Measurements from ENCODE around the gene CMC1.

The CMC1 gene

DNA sequence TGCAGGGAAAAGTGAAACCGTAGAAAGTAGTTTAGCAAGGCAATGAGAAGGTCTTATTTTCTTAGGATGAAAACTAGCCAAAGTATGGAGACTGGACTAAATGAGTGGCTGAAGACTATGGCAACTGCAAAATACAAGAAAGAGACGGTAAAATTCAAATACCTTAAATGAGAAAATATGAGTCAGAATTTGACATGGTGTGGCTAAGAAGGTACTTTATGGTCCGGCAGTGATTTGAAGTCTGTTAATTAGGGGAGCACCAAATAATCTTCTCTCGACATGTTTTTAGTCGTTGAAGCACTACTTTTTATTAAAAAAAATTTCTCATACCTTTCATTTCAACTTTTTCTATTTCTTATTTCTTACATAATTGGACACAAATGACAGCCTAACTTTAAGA is 12.8 kb upstream of the CMC1 start:
- Mint-ChIP-seq H3K4me3 (no peak overlapping the region), H3K4me1 (ENCODE audit: low read depth) (peaks cover 16% of the 10 kb centered on the region), H3K36me3 (ENCODE audit: low read depth) (no peaks in the 10 kb centered on the region), H3K27ac (no peak overlapping the region), H3K9me3 (peaks cover 4% of the 10 kb centered on the region), H3K27me3 (no peaks in the 10 kb centered on the region)
- no peak for DNase-seq

- Mint-ChIP-seq H3K36me3 (ENCODE audit: low read depth) (no peaks in the 10 kb centered on the region), H3K4me1 (ENCODE audit: low read depth) (peaks cover 7% of the 10 kb centered on the region), H3K27me3 (no peaks in the 10 kb centered on the region), H3K27ac (no peak overlapping the region), H3K9me3 (no peaks in the 10 kb centered on the region), H3K4me3 (no peak overlapping the region)
- no peak for DNase-seq
These were observed 8.8 kb upstream of the CMC1 start for GRCh38 chr3:28232659-28233058.

DNA sequence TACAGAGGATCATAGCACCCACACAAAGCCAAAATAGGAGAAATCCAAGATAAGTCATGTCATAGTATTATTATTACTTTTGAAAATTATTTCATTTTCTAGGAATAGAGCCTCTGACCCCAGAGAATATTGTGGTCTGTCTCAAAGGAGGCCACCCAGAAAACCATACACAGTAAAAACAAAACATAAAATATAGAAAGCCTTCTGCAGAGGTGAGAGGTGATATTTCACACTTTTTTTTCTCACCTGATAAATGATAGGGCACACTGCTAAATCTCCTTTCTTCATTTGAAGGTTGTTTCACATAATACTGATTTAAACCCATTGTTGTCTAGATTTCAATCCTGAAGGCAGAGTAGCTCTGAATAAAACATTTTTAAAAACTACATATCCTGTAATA is 7.0 kb upstream of the CMC1 start:
- Mint-ChIP-seq H3K4me1 (ENCODE audit: low read depth) (peaks cover 13% of the 10 kb centered on the region), H3K36me3 (ENCODE audit: low read depth) (no peaks in the 10 kb centered on the region), H3K4me3 (no peak overlapping the region), H3K9me3 (no peaks in the 10 kb centered on the region), H3K27ac (no peak overlapping the region), H3K27me3 (no peaks in the 10 kb centered on the region)
- no peak for DNase-seq

- peaks cover 43% of the 10 kb centered on the region for H3K4me1 Mint-ChIP-seq (ENCODE audit: low read depth)
- no peak overlapping the region for H3K4me3 Mint-ChIP-seq
- H3K27ac Mint-ChIP-seq: no peak overlapping the region
These were observed 2.3 kb upstream of the CMC1 start for GRCh38 chr3:28239108-28239507.

GRCh38 chr3:28240441-28240840 is 978 bp upstream of the CMC1 start:
- peaks cover 2% of the 10 kb centered on the region for H3K9me3 Mint-ChIP-seq
- H3K4me1 Mint-ChIP-seq (ENCODE audit: low read depth): peaks cover 51% of the 10 kb centered on the region
- DNase-seq: peak; percentile 37
- peaks cover 29% of the 10 kb centered on the region for H3K36me3 Mint-ChIP-seq (ENCODE audit: low read depth)
- peak overlapping the region; percentile 98 for H3K27ac Mint-ChIP-seq
- H3K27me3 Mint-ChIP-seq: no peaks in the 10 kb centered on the region
- H3K4me3 Mint-ChIP-seq: peak overlapping the region; percentile 91

More at GRCh38 chr3:28239108-28239507, 2.3 kb upstream of the CMC1 start:
- no peak for DNase-seq
- Mint-ChIP-seq H3K36me3 (ENCODE audit: low read depth) (peaks cover 23% of the 10 kb centered on the region), H3K27me3 (no peaks in the 10 kb centered on the region), H3K9me3 (peaks cover 2% of the 10 kb centered on the region)

DNA sequence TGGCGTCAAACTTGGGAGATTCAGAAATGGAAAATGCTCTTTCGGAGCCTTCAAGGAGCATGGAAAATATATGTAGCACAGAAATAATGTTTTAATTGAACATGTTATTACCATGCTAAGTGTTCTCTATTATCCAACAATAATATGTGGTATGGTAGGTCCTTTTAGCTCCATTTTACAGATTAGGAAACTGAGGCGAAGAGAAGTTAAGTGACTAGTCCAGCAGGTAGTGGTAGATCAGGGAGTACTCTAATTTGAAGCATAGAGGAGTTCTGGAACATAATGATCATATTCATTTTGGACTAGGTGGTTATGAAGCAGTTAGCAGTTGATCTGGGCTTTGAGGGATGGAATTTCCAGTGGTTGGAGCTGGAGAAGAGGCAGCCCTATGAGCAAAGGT is 1.1 kb downstream of the CMC1 start:
- Mint-ChIP-seq H3K4me1 (ENCODE audit: low read depth) (peaks cover 67% of the 10 kb centered on the region), H3K27ac (peak overlapping the region; percentile 98), H3K27me3 (no peaks in the 10 kb centered on the region), H3K36me3 (ENCODE audit: low read depth) (peaks cover 34% of the 10 kb centered on the region), H3K9me3 (peaks cover 2% of the 10 kb centered on the region), H3K4me3 (peak overlapping the region; percentile 91)
- no peak for DNase-seq

DNA sequence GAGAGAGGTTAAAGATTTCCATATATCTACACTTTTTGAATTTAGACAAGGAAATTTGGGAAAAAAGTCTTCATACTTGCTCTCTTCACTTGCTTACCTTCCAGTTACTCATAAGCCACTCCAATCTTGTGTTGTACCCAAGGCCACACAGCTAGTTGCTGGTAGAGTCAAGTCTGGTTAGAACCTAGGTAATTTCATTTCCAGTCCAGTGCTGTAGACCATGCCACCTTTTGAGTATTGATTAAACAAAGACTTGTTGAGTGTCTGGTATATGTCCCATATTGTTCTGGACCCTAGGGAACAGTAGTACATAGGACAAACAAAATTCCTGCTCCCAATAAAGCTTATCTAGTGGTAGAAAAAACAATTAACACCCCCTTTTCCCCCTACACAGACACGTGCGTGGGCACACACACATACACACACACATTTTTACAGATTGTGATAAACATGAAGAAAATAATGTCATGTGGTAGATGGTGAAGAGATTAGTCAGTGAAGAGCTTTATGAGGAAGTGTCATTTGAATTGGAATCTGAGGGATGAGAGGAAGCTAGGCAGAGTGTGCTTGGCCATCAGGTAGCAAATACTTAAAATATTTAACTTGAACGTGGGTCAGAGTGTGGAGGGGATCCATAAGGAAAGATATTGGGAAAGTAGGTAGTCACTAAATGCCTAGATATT is 2.1 kb downstream of the CMC1 start:
- DNase-seq: no peak
- peak overlapping the region; percentile 15 for H3K27ac Mint-ChIP-seq
- peaks cover 2% of the 10 kb centered on the region for H3K9me3 Mint-ChIP-seq
- H3K4me3 Mint-ChIP-seq: peak overlapping the region; percentile 91
- peaks cover 74% of the 10 kb centered on the region for H3K4me1 Mint-ChIP-seq (ENCODE audit: low read depth)
- no peaks in the 10 kb centered on the region for H3K27me3 Mint-ChIP-seq
- peaks cover 34% of the 10 kb centered on the region for H3K36me3 Mint-ChIP-seq (ENCODE audit: low read depth)

DNA sequence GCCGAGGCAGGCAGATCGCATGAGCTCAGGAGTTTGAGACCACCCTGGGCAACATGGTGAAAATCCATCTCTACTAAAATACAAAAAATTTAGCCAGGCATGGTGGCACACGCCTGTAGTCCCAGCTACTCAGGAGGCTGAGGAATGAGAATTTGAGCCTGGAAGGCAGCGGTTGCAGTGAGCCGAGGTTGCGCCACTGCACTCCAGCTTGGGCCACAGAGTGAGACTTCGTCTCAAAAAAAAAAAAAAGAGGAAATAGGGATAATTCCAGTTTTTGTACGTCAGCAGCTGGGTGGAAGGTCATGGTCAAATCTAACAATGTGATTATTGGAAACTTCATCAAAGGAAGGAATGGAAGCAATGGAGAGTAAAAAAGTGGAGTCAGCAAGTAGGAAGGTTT is 3.1 kb downstream of the CMC1 start:
- Mint-ChIP-seq H3K4me1 (ENCODE audit: low read depth) (peaks cover 80% of the 10 kb centered on the region), H3K27ac (peak overlapping the region; percentile 19), H3K36me3 (ENCODE audit: low read depth) (peaks cover 34% of the 10 kb centered on the region), H3K9me3 (peaks cover 2% of the 10 kb centered on the region), H3K4me3 (no peak overlapping the region), H3K27me3 (no peaks in the 10 kb centered on the region)
- DNase-seq: no peak

- H3K27ac Mint-ChIP-seq: no peak overlapping the region
- H3K27me3 Mint-ChIP-seq: no peaks in the 10 kb centered on the region
- no peak overlapping the region for H3K4me3 Mint-ChIP-seq
- DNase-seq: no peak
- H3K9me3 Mint-ChIP-seq: peaks cover 2% of the 10 kb centered on the region
- peaks cover 30% of the 10 kb centered on the region for H3K36me3 Mint-ChIP-seq (ENCODE audit: low read depth)
- H3K4me1 Mint-ChIP-seq (ENCODE audit: low read depth): peaks cover 85% of the 10 kb centered on the region
These were observed 5.9 kb downstream of the CMC1 start for GRCh38 chr3:28247286-28247685.

GRCh38 chr3:28250999-28251398 is 9.6 kb downstream of the CMC1 start:
- Mint-ChIP-seq H3K27me3 (no peaks in the 10 kb centered on the region), H3K4me3 (no peak overlapping the region), H3K9me3 (no peaks in the 10 kb centered on the region), H3K27ac (peak overlapping the region; percentile 5), H3K36me3 (ENCODE audit: low read depth) (peaks cover 20% of the 10 kb centered on the region), H3K4me1 (ENCODE audit: low read depth) (peaks cover 71% of the 10 kb centered on the region)
- DNase-seq: no peak

DNA sequence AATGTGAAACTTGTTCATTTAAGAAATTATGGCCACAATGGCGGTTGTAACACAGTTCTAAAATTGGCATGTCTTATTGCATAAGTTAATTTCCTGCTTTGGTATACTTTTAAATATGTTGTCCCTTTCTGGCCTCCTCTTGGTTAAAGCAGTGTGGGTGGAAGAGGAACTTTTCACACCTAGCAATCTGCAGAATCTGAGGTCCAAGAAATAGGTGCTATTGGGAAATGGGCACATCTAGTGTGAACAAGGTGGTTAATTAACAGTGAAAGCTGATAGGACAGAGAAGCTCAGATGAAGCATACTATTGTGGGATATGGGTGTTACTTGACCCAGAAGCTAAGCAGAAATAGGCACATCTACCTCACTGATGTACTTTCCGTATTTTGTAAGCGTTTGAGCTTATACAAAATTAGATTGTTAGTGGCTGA is 10.6 kb downstream of the CMC1 start:
- Mint-ChIP-seq H3K4me1 (ENCODE audit: low read depth) (peaks cover 63% of the 10 kb centered on the region), H3K36me3 (ENCODE audit: low read depth) (peaks cover 16% of the 10 kb centered on the region), H3K27me3 (no peaks in the 10 kb centered on the region), H3K4me3 (no peak overlapping the region), H3K9me3 (no peaks in the 10 kb centered on the region), H3K27ac (no peak overlapping the region)
- DNase-seq: no peak

- peaks cover 18% of the 10 kb centered on the region for H3K36me3 Mint-ChIP-seq (ENCODE audit: low read depth)
- H3K27me3 Mint-ChIP-seq: no peaks in the 10 kb centered on the region
- H3K4me1 Mint-ChIP-seq (ENCODE audit: low read depth): peaks cover 53% of the 10 kb centered on the region
- no peak overlapping the region for H3K4me3 Mint-ChIP-seq
- no peak overlapping the region for H3K27ac Mint-ChIP-seq
- DNase-seq: no peak
- no peaks in the 10 kb centered on the region for H3K9me3 Mint-ChIP-seq
These were observed 11.8 kb downstream of the CMC1 start for GRCh38 chr3:28253040-28253715.

DNA sequence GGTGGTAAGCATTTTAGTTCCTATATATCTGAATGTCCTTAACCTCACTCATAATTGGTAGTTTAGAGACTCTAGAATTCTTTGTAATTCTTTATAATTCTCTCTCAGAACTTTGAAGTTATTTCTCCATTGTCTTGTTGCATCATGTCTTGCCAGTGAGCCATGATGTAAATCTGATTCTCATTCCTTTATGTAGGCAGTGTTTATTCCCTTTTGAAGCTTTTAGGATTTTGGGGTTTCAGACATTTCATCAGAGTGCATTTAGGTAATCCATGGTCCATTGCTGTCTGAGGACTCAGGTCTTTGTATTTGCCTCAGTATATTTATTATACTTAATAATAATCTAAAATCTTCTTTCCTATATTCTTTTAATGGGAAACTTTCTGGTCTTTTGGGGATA is 20.6 kb downstream of the CMC1 start:
- Mint-ChIP-seq H3K27me3 (no peaks in the 10 kb centered on the region), H3K9me3 (no peaks in the 10 kb centered on the region), H3K4me1 (ENCODE audit: low read depth) (peaks cover 8% of the 10 kb centered on the region), H3K27ac (no peak overlapping the region), H3K36me3 (ENCODE audit: low read depth) (peaks cover 38% of the 10 kb centered on the region), H3K4me3 (no peak overlapping the region)
- DNase-seq: no peak

GRCh38 chr3:28265641-28266040 is 24.2 kb downstream of the CMC1 start:
- no peaks in the 10 kb centered on the region for H3K27me3 Mint-ChIP-seq
- H3K27ac Mint-ChIP-seq: no peak overlapping the region
- DNase-seq: no peak
- no peak overlapping the region for H3K4me3 Mint-ChIP-seq
- H3K9me3 Mint-ChIP-seq: peaks cover 3% of the 10 kb centered on the region
- peaks cover 2% of the 10 kb centered on the region for H3K4me1 Mint-ChIP-seq (ENCODE audit: low read depth)
- H3K36me3 Mint-ChIP-seq (ENCODE audit: low read depth): peaks cover 63% of the 10 kb centered on the region
